Forelimb muscle (tissue), 1 donor: Measurements from ENCODE around the gene SLC16A2. TPM values are rescaled to one million over a fixed set of nuclear protein-coding genes. Genes with fewer than 3 reads are reported as not detected.
"Not testable (repeated sequence)": the region's sequence is repeated elsewhere in the genome, so short reads cannot be mapped to it uniquely, and the experiment has no call there.

Source experiments
- DNase-seq: peaks from one replicate; pipeline ENCODE4 v3.0.0-alpha.2; 2013; ENCODE audit warnings: low read depth
- polyA plus RNA-seq: library from polyadenylated mRNA; unstranded; fragments of 120-200 nt; gene quantifications from one replicate; pipeline ENCODE4 v1.2.1, GENCODE V29; 2013; ENCODE audit not compliant: insufficient read length

SLC16A2 gene
- polyA plus RNA-seq, 1 donor: 47.2 TPM

GRCh38 chrX:74506317-74507115 is 85.2 kb downstream of the SLC16A2 start:
- DNase-seq: no peak

GRCh38 chrX:74507191-74507590 is 85.9 kb downstream of the SLC16A2 start:
- no peak for DNase-seq

- no peak for DNase-seq
These were observed 88.7 kb downstream of the SLC16A2 start for GRCh38 chrX:74509989-74510388.

- DNase-seq: no peak
These were observed 89.1 kb downstream of the SLC16A2 start for GRCh38 chrX:74510401-74510800.

- no peak for DNase-seq
These were observed 90.4 kb downstream of the SLC16A2 start for GRCh38 chrX:74511704-74512103.

GRCh38 chrX:74514384-74514783 is 93.1 kb downstream of the SLC16A2 start:
- no peak for DNase-seq

- DNase-seq: no peak
These were observed 94.1 kb downstream of the SLC16A2 start for GRCh38 chrX:74515356-74515755.

GRCh38 chrX:74516013-74516412 is 94.7 kb downstream of the SLC16A2 start:
- DNase-seq: not testable (repeated sequence)

- no peak for DNase-seq
These were observed 98.6 kb downstream of the SLC16A2 start for GRCh38 chrX:74519870-74520269.

- DNase-seq: no peak
These were observed 99.0 kb downstream of the SLC16A2 start for GRCh38 chrX:74520291-74520690.

- DNase-seq: no peak
These were observed 99.6 kb downstream of the SLC16A2 start for GRCh38 chrX:74520896-74521295.

GRCh38 chrX:74521961-74522751 is 100.9 kb downstream of the SLC16A2 start:
- DNase-seq: no peak

- no peak for DNase-seq
These were observed 101.9 kb downstream of the SLC16A2 start for GRCh38 chrX:74523224-74523623.

- DNase-seq: no peak
These were observed 102.8 kb downstream of the SLC16A2 start for GRCh38 chrX:74523870-74524735.

- no peak for DNase-seq
These were observed 103.8 kb downstream of the SLC16A2 start for GRCh38 chrX:74525116-74525515.

GRCh38 chrX:74526764-74527163 is 105.5 kb downstream of the SLC16A2 start:
- DNase-seq: no peak

GRCh38 chrX:74527350-74527749 is 106.1 kb downstream of the SLC16A2 start:
- no peak for DNase-seq

- DNase-seq: no peak
These were observed 108.0 kb downstream of the SLC16A2 start for GRCh38 chrX:74529311-74529710.

- DNase-seq: no peak
These were observed 109.8 kb downstream of the SLC16A2 start for GRCh38 chrX:74531081-74531480.

GRCh38 chrX:74534569-74535038 is 113.3 kb downstream of the SLC16A2 start:
- no peak for DNase-seq

GRCh38 chrX:74535086-74535407 is 113.8 kb downstream of the SLC16A2 start:
- no peak for DNase-seq
